Right lobe of liver (tissue), 4 donors: Measurements from ENCODE around the gene RASAL3.

ENCODE experiments used
- POLR2A ChIP-seq: fragments of 450-650 bp; IDR thresholded peaks from one replicate; pipeline ENCODE4 v1.6.1; 2017; ENCODE audit warnings: antibody characterized with exemption, mild to moderate bottlenecking
- TF ChIP-seq, protein P1 (sequence below), 4 donors: fragments of 200-600 bp in 3 of 4; fragments of 450-650 bp in 1 of 4; IDR thresholded peaks; one replicate each; pipeline versions ENCODE4 v1.5.1 to v1.8.0; 2016 to 2022; ENCODE audit warnings: antibody characterized with exemption in 4 of 4, mild to moderate bottlenecking in 2 of 4
- donor health status: DM: no; HTN: no; CAD: no.
- donor health status: DM: no; HTN: no; CAD: no.
- donor health status: DM: no; HTN: yes; CAD: no.

DNA sequence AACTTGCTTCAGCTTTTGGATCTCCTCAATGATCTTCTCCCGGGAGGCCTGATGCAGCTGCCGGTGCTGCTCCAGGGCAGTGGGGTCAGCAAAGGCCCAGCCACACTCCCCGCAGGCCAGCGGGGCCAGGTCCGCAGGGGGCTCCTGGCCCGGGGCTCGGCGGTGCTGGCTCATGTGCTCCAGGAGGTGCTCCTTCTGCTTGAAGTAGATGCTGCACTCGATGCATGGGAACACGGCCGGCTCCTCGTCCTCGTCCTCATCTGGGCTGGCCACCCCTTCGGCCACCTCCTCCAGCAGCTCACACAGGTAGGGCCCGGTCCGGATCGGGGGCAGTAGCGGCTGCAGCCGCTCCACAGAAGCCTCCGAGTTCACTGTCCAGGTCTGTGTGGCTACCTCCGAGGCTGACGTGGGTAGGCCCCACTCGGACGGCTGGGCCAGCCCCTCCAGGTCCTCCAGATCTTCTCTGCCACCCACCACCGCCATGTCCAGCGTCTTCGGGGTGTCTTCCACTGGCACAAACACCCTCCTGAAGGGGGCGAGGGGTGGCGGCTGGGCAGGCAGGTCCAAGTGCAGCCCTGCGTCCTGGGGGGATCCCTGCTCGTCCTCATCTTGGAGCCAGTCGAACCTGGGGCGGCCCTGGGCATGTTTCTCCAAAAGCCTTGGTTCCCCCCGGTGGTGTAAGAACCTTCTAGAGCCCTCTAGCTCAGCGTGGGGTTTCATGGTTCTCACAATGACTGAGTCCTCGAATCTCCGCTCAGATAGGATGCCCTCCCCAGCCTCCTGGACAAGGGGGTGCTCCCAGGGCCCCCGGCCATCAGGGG is 24.3 kb downstream of the RASAL3 start:
- no peak for TF ChIP-seq POLR2A
- TF ChIP-seq, protein P1, sequence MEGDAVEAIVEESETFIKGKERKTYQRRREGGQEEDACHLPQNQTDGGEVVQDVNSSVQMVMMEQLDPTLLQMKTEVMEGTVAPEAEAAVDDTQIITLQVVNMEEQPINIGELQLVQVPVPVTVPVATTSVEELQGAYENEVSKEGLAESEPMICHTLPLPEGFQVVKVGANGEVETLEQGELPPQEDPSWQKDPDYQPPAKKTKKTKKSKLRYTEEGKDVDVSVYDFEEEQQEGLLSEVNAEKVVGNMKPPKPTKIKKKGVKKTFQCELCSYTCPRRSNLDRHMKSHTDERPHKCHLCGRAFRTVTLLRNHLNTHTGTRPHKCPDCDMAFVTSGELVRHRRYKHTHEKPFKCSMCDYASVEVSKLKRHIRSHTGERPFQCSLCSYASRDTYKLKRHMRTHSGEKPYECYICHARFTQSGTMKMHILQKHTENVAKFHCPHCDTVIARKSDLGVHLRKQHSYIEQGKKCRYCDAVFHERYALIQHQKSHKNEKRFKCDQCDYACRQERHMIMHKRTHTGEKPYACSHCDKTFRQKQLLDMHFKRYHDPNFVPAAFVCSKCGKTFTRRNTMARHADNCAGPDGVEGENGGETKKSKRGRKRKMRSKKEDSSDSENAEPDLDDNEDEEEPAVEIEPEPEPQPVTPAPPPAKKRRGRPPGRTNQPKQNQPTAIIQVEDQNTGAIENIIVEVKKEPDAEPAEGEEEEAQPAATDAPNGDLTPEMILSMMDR (IDR thresholded peaks at IDR 0.05): no peak
